Measurements from ENCODE around the gene PARVA.

PARVA gene

GRCh38 chr11:12430351-12430750 is 53.0 kb downstream of the PARVA start:
- DNase-seq (ENCODE audit: low spot score) (no peak), FAIRE-seq (no peak)

GRCh38 chr11:12430954-12431595 is 53.7 kb downstream of the PARVA start:
- FAIRE-seq (no peak), DNase-seq (ENCODE audit: low spot score) (no peak)

GRCh38 chr11:12432507-12432906 is 55.1 kb downstream of the PARVA start:
- DNase-seq (ENCODE audit: low spot score) (no peak), FAIRE-seq (no peak)

GRCh38 chr11:12433121-12433520 is 55.8 kb downstream of the PARVA start:
- DNase-seq (ENCODE audit: low spot score) (no peak), FAIRE-seq (no peak)

DNA sequence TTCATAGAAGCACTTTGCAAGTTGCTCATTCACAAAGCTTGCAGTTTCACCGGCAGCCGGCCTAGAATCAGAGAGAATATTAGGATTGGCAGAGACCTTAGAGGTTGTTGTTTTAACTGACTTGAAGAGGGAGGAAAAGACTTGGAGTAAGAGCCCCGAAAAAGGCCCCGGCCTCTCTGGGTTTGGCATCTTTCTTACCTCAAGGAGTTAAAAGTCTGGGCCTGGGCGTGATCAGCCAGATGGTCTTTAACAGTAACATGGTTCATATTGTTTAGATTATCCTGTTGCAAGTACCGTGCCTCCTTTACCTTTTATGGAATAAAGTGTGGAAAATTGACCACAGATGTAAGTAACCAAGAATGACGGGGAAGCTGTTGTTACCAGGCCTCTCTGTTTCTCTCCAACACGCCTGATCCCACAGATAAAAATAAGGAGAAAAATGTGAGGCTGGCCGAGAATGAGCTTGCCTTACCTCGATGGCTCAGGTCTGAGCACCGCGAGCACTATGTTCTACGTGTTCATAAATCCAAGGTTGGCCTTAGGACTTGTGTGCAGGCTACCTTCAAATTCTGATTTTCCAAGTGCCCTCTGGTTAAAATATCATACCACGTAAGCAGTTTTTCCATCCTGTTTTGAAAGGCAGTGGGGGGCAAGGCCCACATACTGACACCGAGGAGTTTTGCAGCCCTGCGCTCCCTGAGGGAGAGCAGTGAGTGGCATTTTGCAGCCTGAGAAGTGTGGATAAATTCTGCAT is 56.4 kb downstream of the PARVA start:
- DNase-seq (ENCODE audit: low spot score) (no peak), FAIRE-seq (no peak)

DNA sequence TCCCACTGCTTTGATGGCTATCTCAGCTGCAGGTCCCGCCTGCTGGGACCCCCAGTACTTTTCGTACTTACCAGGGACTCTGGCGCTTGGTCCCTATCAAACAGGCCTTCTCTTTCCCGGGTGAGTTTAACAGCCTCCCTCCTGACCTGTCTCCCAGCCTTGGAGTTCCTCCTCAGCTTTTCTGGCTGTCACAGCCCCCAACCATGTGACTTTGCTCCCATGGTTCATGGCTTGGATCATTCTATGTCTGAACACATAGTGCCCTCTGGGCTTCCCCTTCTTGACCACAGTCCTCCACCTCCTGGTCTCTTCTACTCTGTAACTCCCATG is 56.9 kb downstream of the PARVA start:
- no peak for FAIRE-seq
- no peak for DNase-seq (ENCODE audit: low spot score)

DNA sequence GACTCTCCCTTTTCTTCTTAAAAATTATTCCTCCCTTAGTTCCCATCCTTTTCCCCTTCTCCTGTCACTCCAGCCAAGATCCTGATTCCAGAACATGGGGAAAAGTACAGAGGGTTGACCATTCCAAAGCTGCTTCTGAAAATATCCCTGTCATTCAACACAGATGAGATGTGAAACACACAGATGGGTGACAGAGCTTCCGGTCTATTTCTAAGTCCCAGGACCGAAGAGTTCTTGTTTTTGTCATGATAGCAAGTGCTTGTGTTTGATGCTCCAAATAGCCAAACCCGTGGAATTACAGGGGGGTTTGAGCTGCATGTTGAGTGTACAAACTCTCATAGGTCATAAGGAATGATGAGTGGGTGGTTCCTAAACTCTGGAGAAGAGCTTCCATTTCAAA is 57.9 kb downstream of the PARVA start:
- no peak for FAIRE-seq
- DNase-seq (ENCODE audit: low spot score), result no peak

GRCh38 chr11:12436266-12436665 is 58.9 kb downstream of the PARVA start:
- DNase-seq (ENCODE audit: low spot score), result no peak
- FAIRE-seq, result no peak

DNA sequence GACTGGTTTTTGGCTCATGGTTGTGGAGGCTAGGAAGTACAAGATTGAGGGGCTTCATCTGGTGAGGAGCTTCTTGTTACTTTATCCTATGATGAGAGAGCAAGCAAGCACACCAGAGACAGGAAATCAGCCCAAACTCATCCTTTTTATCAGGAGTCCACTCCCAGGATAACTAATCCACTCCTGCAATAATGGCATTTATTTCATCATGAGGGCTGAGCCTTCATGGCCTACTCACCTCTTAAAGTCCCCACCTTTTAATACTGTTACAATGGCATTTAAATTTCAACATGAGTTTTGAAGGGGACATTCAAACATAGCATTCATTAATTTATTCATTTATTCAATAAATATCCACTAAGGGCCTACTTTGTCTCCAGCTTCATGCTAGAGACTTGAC is 60.9 kb downstream of the PARVA start:
- no peak for FAIRE-seq
- DNase-seq (ENCODE audit: low spot score), result no peak

DNA sequence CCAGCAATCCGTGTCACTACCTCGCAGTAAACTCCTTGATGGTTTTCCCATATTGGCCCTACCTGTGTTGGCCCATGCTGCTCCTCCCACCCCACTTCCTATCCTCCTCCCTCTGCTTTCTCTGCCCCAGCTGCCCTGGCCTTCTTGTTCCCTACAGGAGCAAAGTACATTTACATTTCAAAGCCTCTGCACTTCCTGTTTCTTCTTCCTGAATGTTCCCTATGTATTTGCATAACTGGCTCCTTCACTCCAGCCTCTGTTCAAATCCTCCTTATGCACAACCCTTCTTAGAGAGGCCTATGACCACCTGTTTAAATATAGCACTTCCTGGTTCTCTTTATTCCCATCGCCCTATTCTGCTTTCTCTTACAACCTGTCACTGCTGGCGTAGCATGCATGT is 62.2 kb downstream of the PARVA start:
- FAIRE-seq (no peak), DNase-seq (ENCODE audit: low spot score) (no peak)

- no peak for DNase-seq (ENCODE audit: low spot score)
Observed at GRCh38 chr11:12440565-12440964, 63.2 kb downstream of the PARVA start.

GRCh38 chr11:12441231-12441861 is 64.0 kb downstream of the PARVA start:
- DNase-seq (ENCODE audit: low spot score) (no peak), FAIRE-seq (no peak)

More at GRCh38 chr11:12440565-12440964, 63.2 kb downstream of the PARVA start:
- no peak for FAIRE-seq

GRCh38 chr11:12444601-12445000 is 67.2 kb downstream of the PARVA start:
- no peak for DNase-seq (ENCODE audit: low spot score)
- FAIRE-seq, result no peak

GRCh38 chr11:12445001-12445400 is 67.6 kb downstream of the PARVA start:
- FAIRE-seq, result no peak
- no peak for DNase-seq (ENCODE audit: low spot score)

- FAIRE-seq (no peak), DNase-seq (ENCODE audit: low spot score) (no peak)
Observed at GRCh38 chr11:12446863-12447262, 69.5 kb downstream of the PARVA start.

- FAIRE-seq (no peak), DNase-seq (ENCODE audit: low spot score) (no peak)
Observed at GRCh38 chr11:12448131-12448939, 71.0 kb downstream of the PARVA start.

DNA sequence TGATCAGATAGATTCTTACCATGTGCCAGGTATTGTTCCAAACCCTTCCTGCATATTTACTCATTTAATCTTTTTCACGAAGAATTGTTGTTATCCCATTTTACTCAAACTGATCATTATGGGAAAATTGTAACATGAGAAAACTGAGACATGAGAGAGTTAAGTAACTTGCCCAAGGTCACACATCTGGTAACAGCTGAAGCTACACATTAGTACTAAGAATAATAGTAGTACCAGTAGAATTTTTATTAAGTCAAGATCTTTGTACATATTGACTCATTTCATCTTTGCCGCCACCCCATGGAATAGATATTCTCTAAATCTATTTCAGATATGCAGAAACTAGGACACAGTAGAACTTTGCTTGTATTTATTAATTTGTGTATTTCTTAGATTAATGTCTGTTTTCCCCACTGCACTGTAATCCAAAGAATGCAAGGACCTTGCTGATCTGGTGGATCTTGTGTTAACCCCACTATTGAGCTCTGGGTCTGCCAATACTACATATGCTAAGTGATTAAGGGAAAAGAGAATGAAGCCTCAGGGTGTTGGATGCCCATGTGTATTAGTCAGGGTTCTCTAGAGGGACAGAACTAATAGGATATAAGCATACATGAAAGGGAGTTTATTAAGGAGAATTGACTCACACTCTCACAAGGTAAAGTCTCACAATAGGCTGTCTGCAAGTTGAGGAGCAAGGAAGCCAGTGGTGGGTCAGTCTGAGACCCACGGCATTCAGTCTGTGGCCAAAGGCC is 72.8 kb downstream of the PARVA start:
- DNase-seq (ENCODE audit: low spot score) (no peak), FAIRE-seq (no peak)

- no peak for DNase-seq (ENCODE audit: low spot score)
- FAIRE-seq, result no peak
Observed at GRCh38 chr11:12451179-12451814, 73.9 kb downstream of the PARVA start.

- FAIRE-seq (no peak), DNase-seq (ENCODE audit: low spot score) (no peak)
Observed at GRCh38 chr11:12453243-12453642, 75.9 kb downstream of the PARVA start.

DNA sequence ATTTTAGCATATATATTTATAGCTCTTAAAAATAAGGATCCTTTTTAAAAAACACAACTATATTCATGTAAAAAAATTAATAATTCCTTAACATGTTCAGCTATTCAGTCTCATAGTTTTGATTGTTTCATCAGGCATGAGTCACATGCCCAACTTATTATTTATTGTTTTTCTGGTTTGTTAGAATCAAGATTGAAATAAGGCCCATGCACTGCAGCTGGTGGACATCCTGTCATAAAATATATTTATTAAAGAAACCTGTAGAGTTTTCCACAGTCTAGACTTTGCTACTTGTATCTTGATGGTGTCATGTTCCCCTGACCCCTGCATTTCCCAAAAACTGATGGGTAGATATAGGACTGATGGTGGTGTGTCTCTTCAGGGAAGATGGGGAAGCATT is 77.4 kb downstream of the PARVA start:
- DNase-seq (ENCODE audit: low spot score), result no peak
- no peak for FAIRE-seq

DNA sequence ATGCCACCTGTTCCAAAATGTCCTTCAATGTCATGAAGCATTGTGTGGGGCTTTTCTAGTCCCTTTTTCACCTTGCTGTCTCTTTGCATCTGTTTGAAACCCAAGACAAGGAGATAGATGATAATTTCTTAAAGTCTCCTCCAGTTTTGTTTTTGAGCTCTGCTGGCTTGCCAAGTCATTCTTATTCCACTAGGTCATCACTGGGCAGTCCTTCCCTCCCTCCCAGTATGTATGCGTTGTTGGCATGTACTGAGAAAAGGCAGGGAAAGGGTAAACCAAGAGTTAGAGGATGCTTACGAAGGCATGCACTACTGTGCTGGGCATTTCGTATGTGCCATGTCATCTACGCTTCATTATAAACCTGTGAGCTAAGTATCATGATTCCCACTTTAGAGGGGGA is 78.6 kb downstream of the PARVA start:
- FAIRE-seq (no peak), DNase-seq (ENCODE audit: low spot score) (no peak)

Data from urothelium cell line (cell line).